Mesendoderm (in vitro differentiated cells): ENCODE results near the gene PARD3B.

ENCODE experiments used
- DNase-seq: peaks from one replicate; pipeline ENCODE4 v3.0.0; 2013
- H2AK5ac ChIP-seq: 2 replicates; pipeline ENCODE4 v1.6.1; 2013; ENCODE audit warnings: low read length, inconsistent platforms
- H2BK120ac ChIP-seq: 2 replicates; pipeline ENCODE4 v1.6.1; 2013; ENCODE audit warnings: low read depth, mild to moderate bottlenecking, low read length, moderate library complexity, mixed read lengths
- H2BK15ac ChIP-seq: replicated peaks from 2 replicates; pipeline ENCODE4 v1.6.1; 2013; ENCODE audit warnings: low read depth, mild to moderate bottlenecking, moderate library complexity
- H2BK5ac ChIP-seq: 2 replicates; pipeline ENCODE4 v1.6.1; 2013; ENCODE audit warnings: low read length, inconsistent platforms
- H3K18ac ChIP-seq: 2 replicates; pipeline ENCODE4 v1.6.1; 2013; ENCODE audit warnings: mild to moderate bottlenecking, low read length, mixed read lengths
- H3K23ac ChIP-seq: one replicate; pipeline ENCODE4 v1.6.1; 2013; ENCODE audit warnings: low read length
- H3K27ac ChIP-seq: 2 replicates; pipeline ENCODE4 v1.5.1; 2013; ENCODE audit warnings: low read depth, mild to moderate bottlenecking, inconsistent platforms, low read length, moderate library complexity
- H3K27me3 ChIP-seq: 2 replicates; pipeline ENCODE4 v1.6.1; 2013; ENCODE audit warnings: low read length, control low read depth, mild to moderate bottlenecking, inconsistent platforms; ENCODE audit not compliant: insufficient read depth, poor library complexity
- H3K36me3 ChIP-seq: 2 replicates; pipeline ENCODE4 v1.6.1; 2013; ENCODE audit warnings: low read length, inconsistent platforms; ENCODE audit not compliant: control insufficient read depth, insufficient read depth
- H3K4ac ChIP-seq: one replicate; pipeline ENCODE4 v1.6.1; 2013; ENCODE audit warnings: low read depth, mild to moderate bottlenecking, low read length, moderate library complexity
- H3K4me1 ChIP-seq: 2 replicates; pipeline ENCODE4 v1.6.1; 2013; ENCODE audit warnings: low read depth, low read length, inconsistent platforms; ENCODE audit not compliant: control insufficient read depth
- H3K4me2 ChIP-seq: 2 replicates; pipeline ENCODE4 v1.6.1; 2013; ENCODE audit warnings: low read length
- H3K4me3 ChIP-seq: 2 replicates; pipeline ENCODE4 v1.5.1; 2013; ENCODE audit warnings: mild to moderate bottlenecking, low read length
- H3K56ac ChIP-seq: one replicate; pipeline ENCODE4 v1.6.1; 2013; ENCODE audit warnings: low read length
- H3K79me1 ChIP-seq: 2 replicates; pipeline ENCODE4 v1.6.1; 2013; ENCODE audit warnings: low read length, inconsistent platforms
- H3K79me2 ChIP-seq: 2 replicates; pipeline ENCODE4 v1.6.1; 2013; ENCODE audit warnings: mild to moderate bottlenecking, low read length; ENCODE audit not compliant: control insufficient read depth, insufficient read depth
- H3K9ac ChIP-seq: 2 replicates; pipeline ENCODE4 v1.6.1; 2013; ENCODE audit warnings: low read length, inconsistent platforms
- H4K5ac ChIP-seq: one replicate; pipeline ENCODE4 v1.6.1; 2013; ENCODE audit warnings: low read length
- H4K8ac ChIP-seq: one replicate; pipeline ENCODE4 v1.6.1; 2013; ENCODE audit warnings: low read depth, mild to moderate bottlenecking, control low read depth, low read length, moderate library complexity
- WGBS: extraction: QIAGEN DNeasy Blood & Tissue Kit; methylation state at CpG from one replicate; pipeline ENCODE4 v1.1.7; 2013; ENCODE audit warnings: low lambda C conversion rate, missing lambda C conversion rate; ENCODE audit not compliant: insufficient coverage; ENCODE audit errors: extremely low coverage; 5-methylcytosine and 5-hydroxymethylcytosine counted together

Gene PARD3B

DNA sequence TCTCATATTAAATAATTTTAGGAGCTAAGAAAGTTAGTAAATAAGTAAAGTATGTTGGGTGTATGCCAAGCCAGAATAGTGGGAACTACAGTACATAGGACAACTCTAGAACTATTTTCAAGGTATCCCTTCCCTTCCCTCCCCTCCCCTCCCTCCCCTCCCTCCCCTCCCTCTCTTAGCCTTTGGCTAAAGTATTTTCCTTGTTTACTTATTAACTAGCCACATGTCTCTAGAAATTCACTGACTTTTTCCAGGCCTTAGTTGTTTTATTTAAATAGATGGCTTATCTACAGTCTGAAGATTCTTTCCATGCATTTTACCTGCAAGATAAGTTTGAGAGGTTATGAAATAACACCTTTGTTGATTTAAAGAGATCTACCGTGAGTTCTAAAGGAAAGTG lies 402.1 kb downstream of the PARD3B start:
- Histone ChIP-seq H4K8ac (no peak overlapping the region), H3K36me3 (no peaks in the 10 kb centered on the region), H3K18ac (no peak overlapping the region), H2BK5ac (no peak overlapping the region), H3K79me2 (no peaks in the 10 kb centered on the region), H3K27me3 (no peaks in the 10 kb centered on the region), H2BK120ac (no peak overlapping the region), H3K4ac (no peak overlapping the region), H3K27ac (no peak overlapping the region), H3K9ac (no peak overlapping the region), H3K4me1 (no peaks in the 10 kb centered on the region), H2BK15ac (no peak overlapping the region), H3K79me1 (no peaks in the 10 kb centered on the region), H2AK5ac (no peak overlapping the region), H3K4me3 (no peak overlapping the region), H3K4me2 (no peak overlapping the region), H4K5ac (no peak overlapping the region), H3K23ac (no peak overlapping the region), H3K56ac (no peak overlapping the region)
- WGBS, result no CpG with 5 or more reads among the region's 1 CpG
- no peak for DNase-seq

DNA sequence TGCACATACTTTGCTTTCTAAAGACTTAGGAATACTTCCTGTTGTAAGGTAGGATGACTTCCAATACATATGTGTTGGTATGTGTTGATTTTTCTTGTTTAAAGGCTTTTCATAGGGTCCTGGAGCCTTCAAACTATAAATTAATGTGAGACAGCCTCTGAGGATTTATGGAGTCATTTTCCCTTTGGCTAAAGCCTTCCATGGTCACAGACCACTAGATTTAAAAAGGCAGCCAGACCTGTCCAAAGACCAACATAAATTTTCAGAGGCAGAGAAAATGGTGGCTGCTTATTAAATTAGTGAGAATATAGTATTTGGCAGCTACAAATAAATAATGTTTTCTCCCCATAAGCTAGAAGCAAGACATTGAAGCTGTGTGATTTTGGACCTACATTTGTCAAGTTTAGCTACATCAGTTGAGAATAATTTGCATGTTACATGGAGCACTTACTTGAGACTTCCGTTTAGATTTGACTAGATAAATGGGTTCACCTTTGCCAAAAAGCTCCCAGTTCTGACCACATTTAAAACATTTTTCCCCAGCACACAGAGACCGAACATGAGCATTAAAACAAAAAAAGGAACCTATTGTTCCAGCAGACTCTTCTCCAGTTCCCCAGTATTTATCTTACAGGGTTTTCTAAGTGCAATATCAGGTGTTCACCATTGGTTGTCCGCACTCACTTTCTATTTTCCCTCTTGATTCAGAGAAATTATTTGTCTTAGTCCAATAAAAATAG lies 402.9 kb downstream of the PARD3B start:
- H3K4me2 ChIP-seq, result no peak overlapping the region
- H3K27me3 ChIP-seq, result no peaks in the 10 kb centered on the region
- H3K79me2 ChIP-seq, result no peaks in the 10 kb centered on the region
- no peak overlapping the region for H2AK5ac ChIP-seq
- H4K8ac ChIP-seq, result no peak overlapping the region
- DNase-seq, result no peak
- no peak overlapping the region for H3K27ac ChIP-seq
- H2BK15ac ChIP-seq, result no peak overlapping the region
- no peak overlapping the region for H3K4ac ChIP-seq
- H2BK5ac ChIP-seq, result no peak overlapping the region
- H3K23ac ChIP-seq, result no peak overlapping the region
- H3K79me1 ChIP-seq, result no peaks in the 10 kb centered on the region
- no peak overlapping the region for H3K4me3 ChIP-seq
- H3K18ac ChIP-seq, result no peak overlapping the region
- no peak overlapping the region for H3K56ac ChIP-seq
- H2BK120ac ChIP-seq, result no peak overlapping the region
- no CpG with 5 or more reads among the region's 3 CpGs for WGBS
- no peaks in the 10 kb centered on the region for H3K4me1 ChIP-seq
- no peak overlapping the region for H3K9ac ChIP-seq
- no peak overlapping the region for H4K5ac ChIP-seq
- H3K36me3 ChIP-seq, result no peaks in the 10 kb centered on the region

DNA sequence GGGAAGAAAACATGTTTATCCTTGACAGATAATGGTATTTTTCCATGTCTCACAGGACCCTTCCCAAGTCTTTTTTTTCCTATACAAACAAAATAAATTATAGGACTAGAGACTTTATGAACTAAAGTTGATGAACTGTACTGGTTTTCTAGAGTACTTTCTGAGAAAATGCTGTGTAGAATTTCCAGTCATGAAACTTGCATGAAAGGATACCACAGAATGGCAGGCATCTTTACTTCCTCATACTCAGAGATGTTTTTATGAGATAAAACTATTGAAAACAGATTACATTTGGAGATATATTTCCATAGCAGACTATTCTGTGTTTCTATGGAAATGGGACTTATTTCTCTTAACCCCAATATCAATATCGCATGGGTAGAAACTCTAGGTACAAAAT lies 403.5 kb downstream of the PARD3B start:
- H4K8ac ChIP-seq, result no peak overlapping the region
- H3K9ac ChIP-seq, result no peak overlapping the region
- no peaks in the 10 kb centered on the region for H3K4me1 ChIP-seq
- H3K4me2 ChIP-seq, result no peak overlapping the region
- H3K4me3 ChIP-seq, result no peak overlapping the region
- no CpG with 5 or more reads among the region's 1 CpG for WGBS
- H3K56ac ChIP-seq, result no peak overlapping the region
- H4K5ac ChIP-seq, result no peak overlapping the region
- H3K23ac ChIP-seq, result no peak overlapping the region
- no peak overlapping the region for H3K4ac ChIP-seq
- no peaks in the 10 kb centered on the region for H3K27me3 ChIP-seq
- H3K27ac ChIP-seq, result no peak overlapping the region
- H3K36me3 ChIP-seq, result no peaks in the 10 kb centered on the region
- DNase-seq, result no peak
- H2BK120ac ChIP-seq, result no peak overlapping the region
- no peak overlapping the region for H2AK5ac ChIP-seq
- no peak overlapping the region for H2BK15ac ChIP-seq
- no peak overlapping the region for H2BK5ac ChIP-seq
- H3K79me1 ChIP-seq, result no peaks in the 10 kb centered on the region
- no peaks in the 10 kb centered on the region for H3K79me2 ChIP-seq
- H3K18ac ChIP-seq, result no peak overlapping the region

DNA sequence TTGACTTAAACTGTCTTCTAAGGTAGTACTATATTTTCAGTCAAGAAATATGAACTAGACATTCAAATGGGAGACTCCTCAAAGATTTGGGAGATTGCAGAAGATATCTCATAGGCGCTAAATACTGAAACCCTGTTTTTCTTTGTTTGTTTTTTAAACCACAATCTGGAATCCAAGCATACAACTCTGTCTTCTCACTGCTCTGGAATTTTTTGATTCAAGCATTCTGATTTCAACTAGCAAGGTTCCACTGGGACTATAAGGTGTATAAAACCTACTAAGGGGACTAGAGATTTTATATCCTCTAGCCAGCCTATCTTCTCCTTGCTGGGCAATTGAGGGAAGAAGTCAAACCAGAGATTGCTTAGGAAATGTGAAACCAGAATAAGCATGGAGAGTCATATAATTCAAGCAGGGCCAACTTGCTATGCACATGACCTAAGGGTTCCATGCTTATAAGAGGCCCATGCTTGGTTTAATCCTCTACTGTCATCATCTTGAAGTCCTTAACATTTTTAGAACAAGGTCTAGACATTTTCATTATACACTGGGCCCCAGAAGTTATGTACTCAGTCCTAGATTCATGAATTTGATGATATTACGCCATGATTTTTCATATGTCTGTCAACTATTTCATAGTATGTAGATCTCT lies 405.5 kb downstream of the PARD3B start:
- Histone ChIP-seq H3K79me1 (no peaks in the 10 kb centered on the region), H3K79me2 (no peaks in the 10 kb centered on the region), H4K5ac (no peak overlapping the region), H2BK120ac (no peak overlapping the region), H2AK5ac (no peak overlapping the region), H3K36me3 (no peaks in the 10 kb centered on the region), H3K4me2 (no peak overlapping the region), H3K27ac (no peak overlapping the region), H3K18ac (no peak overlapping the region), H3K27me3 (no peaks in the 10 kb centered on the region), H3K4ac (no peak overlapping the region), H3K23ac (no peak overlapping the region), H4K8ac (no peak overlapping the region), H2BK5ac (no peak overlapping the region), H2BK15ac (no peak overlapping the region), H3K56ac (no peak overlapping the region), H3K4me1 (no peaks in the 10 kb centered on the region), H3K9ac (no peak overlapping the region), H3K4me3 (no peak overlapping the region)
- no peak for DNase-seq
- no CpG with 5 or more reads among the region's 2 CpGs for WGBS

DNA sequence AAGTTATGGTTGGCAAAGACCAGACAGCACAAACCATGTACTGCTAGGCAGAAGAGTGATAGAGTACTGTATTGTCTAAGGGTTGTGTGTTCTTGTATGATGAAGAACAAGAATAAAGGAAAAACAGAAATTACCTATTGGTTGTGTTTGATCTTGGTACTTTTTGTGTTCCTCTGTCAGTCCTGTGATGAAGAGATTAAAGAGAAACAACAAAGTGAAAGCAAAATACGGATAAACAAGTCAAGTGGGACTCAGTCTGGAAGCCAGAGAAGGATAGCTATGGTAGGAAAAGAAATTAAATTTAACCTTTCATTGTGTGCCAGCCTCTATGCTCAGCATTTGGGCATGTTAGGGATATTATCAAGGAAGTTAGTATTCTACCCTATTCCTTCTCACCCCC lies 413.1 kb downstream of the PARD3B start:
- DNase-seq, result no peak
- H3K23ac ChIP-seq, result no peak overlapping the region
- no peak overlapping the region for H4K8ac ChIP-seq
- H3K79me1 ChIP-seq, result no peaks in the 10 kb centered on the region
- H4K5ac ChIP-seq, result no peak overlapping the region
- no peak overlapping the region for H3K4ac ChIP-seq
- no peak overlapping the region for H3K27ac ChIP-seq
- no peak overlapping the region for H2BK120ac ChIP-seq
- H3K79me2 ChIP-seq, result no peaks in the 10 kb centered on the region
- no peaks in the 10 kb centered on the region for H3K27me3 ChIP-seq
- no peaks in the 10 kb centered on the region for H3K4me1 ChIP-seq
- WGBS, result no CpG with 5 or more reads among the region's 1 CpG
- no peak overlapping the region for H2BK5ac ChIP-seq
- H3K4me3 ChIP-seq, result no peak overlapping the region
- no peak overlapping the region for H3K56ac ChIP-seq
- H3K18ac ChIP-seq, result no peak overlapping the region
- no peak overlapping the region for H3K4me2 ChIP-seq
- H2BK15ac ChIP-seq, result no peak overlapping the region
- no peak overlapping the region for H3K9ac ChIP-seq
- no peaks in the 10 kb centered on the region for H3K36me3 ChIP-seq
- no peak overlapping the region for H2AK5ac ChIP-seq
